KG1 (cell line): Measurements from ENCODE around the gene EFCAB10.
"Not testable (repeated sequence)": the region's sequence is repeated elsewhere in the genome, so short reads cannot be mapped to it uniquely, and the experiment has no call there.

Experiments
- DNase-seq: peaks from one replicate; lab custom pipeline; 2025; lab: John Stamatoyannopoulos, UW

The EFCAB10 gene

GRCh38 chr7:105530546-105530945 is 50.7 kb downstream of the EFCAB10 start:
- no peak for DNase-seq

DNA sequence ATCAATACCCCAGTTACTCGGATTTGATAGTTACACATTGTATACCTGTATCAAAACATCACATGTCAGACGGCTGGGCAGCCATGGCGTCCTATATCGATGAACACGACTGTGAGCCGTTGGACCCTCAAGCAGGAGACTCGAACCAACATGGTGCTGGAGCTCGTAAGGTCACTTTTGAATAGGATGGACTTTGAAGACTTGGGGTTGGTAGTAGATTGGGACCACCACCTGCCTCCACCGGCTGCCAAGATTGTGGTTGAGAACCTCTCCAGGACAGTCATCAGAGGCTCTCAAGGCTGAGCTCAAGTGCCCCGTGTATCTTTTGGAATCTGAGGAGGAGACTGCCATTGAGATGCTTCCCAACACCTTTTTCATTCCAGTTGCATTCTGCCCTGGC is 51.2 kb downstream of the EFCAB10 start:
- DNase-seq = no peak

- not testable (repeated sequence) for DNase-seq
These were observed 53.6 kb downstream of the EFCAB10 start for GRCh38 chr7:105527737-105528136.

GRCh38 chr7:105524840-105525239 is 56.5 kb downstream of the EFCAB10 start:
- no peak for DNase-seq

DNA sequence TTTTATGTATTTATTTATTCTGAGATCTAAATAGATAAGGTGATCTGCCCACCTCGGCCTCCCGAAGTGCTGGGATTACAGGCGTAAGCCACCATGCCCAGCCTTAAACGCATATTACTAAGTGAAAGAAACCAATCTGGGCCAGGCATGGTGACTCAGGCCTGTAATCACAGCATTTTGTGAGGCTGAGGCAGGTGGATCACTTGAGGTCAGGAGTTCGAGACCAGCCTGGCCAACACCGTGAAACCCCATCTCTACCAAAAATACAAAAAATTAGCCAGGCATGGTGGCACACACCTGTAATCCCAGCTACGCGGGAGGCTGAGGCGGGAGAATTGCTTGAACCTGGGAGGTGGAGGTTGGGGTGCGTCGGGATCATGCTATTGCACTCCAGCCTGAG is 56.9 kb downstream of the EFCAB10 start:
- DNase-seq = not testable (repeated sequence)

DNA sequence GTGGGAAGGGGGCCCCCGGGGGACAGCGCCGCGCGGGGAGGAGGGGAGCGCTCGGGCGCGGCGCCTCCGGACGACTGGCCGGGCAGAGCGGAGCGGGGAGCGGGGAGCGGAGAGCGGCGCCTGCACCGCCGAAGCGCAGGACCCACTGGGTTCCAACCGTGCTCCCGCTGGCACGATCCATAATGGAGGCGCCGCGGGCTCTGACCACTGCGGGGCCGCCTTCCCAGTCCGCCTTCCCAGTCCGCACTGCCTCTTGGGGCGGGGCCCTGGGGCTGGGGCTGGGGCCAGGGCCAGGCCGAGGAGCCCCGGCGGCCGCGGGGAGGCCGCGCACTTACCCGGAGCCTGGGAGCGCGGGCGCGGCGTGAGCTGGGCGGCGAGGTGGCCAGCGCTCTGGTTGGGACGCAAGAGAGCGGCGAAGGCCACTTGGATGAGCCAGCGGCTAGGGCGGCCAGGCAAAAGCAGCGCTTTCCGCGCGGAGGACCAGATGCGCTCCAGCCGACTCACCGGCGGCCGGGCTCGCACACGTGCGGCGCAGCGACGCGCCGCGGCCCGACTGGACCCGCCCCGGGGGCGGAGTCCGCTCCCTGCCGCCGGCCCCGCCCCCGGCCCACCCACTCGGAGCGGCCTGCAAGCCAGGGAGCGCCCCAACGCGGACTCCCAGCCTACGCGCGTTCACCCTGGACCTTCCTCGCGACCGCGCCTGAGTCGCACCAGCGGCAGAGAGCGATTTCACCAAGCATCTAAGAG is 59.4 kb downstream of the EFCAB10 start, which contains the start of gene PUS7:
Gene PUS7, minus strand, starts transcription at position 555 of the 747 bp plus-strand sequence. CDS start 13,759 bp downstream, outside the sequence.
- peak; percentile 31 for DNase-seq

GRCh38 chr7:105521027-105521716 is 60.1 kb downstream of the EFCAB10 start:
- DNase-seq = peak; percentile 4

DNA sequence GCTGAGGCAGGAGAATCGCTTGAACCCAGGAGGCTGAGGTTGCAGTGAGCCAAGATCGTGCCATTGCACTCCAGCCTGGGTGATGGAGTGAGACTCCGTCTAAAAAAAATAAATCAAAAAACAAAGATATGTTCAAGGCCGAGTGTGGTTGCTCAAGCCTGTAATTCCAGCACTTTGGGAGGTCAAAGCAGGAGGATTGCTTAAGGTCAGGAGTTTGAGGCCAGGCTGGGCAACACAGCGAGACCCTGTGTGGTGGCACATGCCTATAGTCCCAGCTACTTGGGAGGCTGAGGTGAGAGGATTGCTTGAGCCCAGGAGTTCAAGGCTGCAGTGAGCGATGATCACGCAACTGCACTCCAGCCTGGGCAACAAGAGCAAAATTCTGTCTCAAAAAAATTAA is 60.7 kb downstream of the EFCAB10 start:
- not testable (repeated sequence) for DNase-seq

DNA sequence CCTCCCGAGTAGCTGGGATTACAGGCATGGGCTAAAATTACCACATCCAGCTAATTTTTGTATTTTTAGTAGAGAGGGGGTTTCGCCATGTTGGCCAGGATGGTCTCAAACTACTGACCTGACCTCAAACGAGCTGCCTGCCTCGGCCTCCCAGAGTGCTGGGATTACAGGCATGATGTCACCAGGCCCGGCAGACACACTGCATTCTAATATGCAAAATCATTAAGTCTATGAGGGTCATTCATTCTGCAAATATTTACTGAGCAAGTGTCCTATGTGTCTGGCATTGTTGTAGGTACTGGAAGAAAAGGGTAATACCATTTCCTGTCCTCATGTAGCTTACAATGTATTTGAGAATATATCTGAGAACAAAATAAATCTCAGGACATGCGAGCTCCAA is 61.9 kb downstream of the EFCAB10 start:
- DNase-seq = no peak

DNA sequence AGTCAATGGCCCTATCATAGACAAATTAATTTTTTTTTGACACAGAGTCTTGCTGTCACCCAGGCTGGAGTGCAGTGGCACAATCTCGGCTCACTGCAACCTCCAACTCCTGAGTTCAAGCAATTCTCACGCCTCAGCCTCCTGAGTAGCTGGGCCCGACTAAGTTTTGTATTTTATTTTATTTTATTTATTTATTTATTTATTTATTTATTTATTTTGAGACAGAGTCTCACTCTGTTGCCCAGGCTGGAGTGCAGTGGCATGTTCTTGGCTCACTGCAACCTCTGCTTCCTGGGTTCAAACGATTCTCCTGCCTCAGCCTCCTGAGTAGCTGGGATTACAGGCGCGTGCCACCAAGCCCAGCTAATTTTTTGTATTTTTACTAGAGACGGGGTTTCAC is 65.7 kb downstream of the EFCAB10 start:
- DNase-seq = not testable (repeated sequence)
